Osteocyte (in vitro differentiated cells): ENCODE data around the gene DCDC1. TPM values are rescaled to one million over a fixed set of nuclear protein-coding genes. Genes with fewer than 3 reads are reported as not detected.
A peak's percentile ranks its signal among the peaks of the same experiment; 100 is the strongest.

ENCODE experiments used
- DNase-seq: peaks from one replicate; pipeline ENCODE4 v3.0.0; 2021; ENCODE audit warnings: mixed read lengths; ENCODE audit not compliant: unreplicated experiment; ENCODE audit errors: extremely low spot score
- H3K27ac Mint-ChIP-seq: one replicate; pipeline ENCODE4 v1.8.0; 2021; ENCODE audit warnings: mild to moderate bottlenecking, mixed read lengths; ENCODE audit not compliant: unreplicated experiment
- H3K27me3 Mint-ChIP-seq: one replicate; pipeline ENCODE4 v1.8.0; 2021; ENCODE audit warnings: mixed read lengths; ENCODE audit not compliant: unreplicated experiment
- H3K36me3 Mint-ChIP-seq: one replicate; pipeline ENCODE4 v1.8.0; 2021; ENCODE audit warnings: mixed read lengths; ENCODE audit not compliant: unreplicated experiment
- H3K4me1 Mint-ChIP-seq: one replicate; pipeline ENCODE4 v1.8.0; 2021; ENCODE audit warnings: mixed read lengths; ENCODE audit not compliant: unreplicated experiment
- H3K4me3 Mint-ChIP-seq: one replicate; pipeline ENCODE4 v1.8.0; 2021; ENCODE audit warnings: mild to moderate bottlenecking, moderate library complexity, mixed read lengths; ENCODE audit not compliant: unreplicated experiment
- H3K9me3 Mint-ChIP-seq: one replicate; pipeline ENCODE4 v1.8.0; 2021; ENCODE audit warnings: mixed read lengths; ENCODE audit not compliant: unreplicated experiment
- total RNA-seq: library from RNA; stranded (reverse); gene quantifications from 2 replicates; pipeline ENCODE4 v1.2.1, GENCODE V29; 2021
- TF ChIP-seq, protein P1 (sequence below): fragments of 200-600 bp; sonication (generic); IDR thresholded peaks from 2 replicates; pipeline ENCODE4 v1.5.0; 2021; ENCODE audit warnings: antibody characterized with exemption, mild to moderate bottlenecking, moderate library complexity

Gene DCDC1
- total RNA-seq, 1 donor from 2014 or later = not detected

DNA sequence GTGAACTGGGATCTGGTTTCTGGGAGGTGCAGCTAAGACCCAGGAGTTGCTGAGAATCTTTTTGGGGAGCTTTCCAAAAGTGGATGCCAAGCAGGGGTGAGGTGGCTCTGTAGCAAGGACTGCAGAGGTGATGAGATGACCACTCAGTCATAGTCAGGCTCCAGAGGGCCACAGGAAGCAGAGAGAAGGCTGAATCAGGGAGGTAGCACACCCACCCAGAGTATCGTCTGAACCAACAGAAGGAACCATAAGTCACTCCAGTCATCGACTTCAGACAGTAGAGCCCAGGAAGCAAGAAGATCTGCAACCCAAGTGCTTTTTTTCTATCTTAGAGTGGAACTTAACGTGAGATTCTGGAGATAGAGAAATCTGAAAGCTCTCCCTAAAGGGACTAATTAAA, 447.7 kb downstream of the DCDC1 start:
- Mint-ChIP-seq H3K9me3 (no peaks in the 10 kb centered on the region), H3K27ac (no peak overlapping the region), H3K27me3 (peaks cover 33% of the 10 kb centered on the region), H3K36me3 (no peaks in the 10 kb centered on the region), H3K4me3 (no peak overlapping the region), H3K4me1 (no peaks in the 10 kb centered on the region)
- TF ChIP-seq, protein P1, sequence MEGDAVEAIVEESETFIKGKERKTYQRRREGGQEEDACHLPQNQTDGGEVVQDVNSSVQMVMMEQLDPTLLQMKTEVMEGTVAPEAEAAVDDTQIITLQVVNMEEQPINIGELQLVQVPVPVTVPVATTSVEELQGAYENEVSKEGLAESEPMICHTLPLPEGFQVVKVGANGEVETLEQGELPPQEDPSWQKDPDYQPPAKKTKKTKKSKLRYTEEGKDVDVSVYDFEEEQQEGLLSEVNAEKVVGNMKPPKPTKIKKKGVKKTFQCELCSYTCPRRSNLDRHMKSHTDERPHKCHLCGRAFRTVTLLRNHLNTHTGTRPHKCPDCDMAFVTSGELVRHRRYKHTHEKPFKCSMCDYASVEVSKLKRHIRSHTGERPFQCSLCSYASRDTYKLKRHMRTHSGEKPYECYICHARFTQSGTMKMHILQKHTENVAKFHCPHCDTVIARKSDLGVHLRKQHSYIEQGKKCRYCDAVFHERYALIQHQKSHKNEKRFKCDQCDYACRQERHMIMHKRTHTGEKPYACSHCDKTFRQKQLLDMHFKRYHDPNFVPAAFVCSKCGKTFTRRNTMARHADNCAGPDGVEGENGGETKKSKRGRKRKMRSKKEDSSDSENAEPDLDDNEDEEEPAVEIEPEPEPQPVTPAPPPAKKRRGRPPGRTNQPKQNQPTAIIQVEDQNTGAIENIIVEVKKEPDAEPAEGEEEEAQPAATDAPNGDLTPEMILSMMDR = no peak
- no peak for DNase-seq

DNA sequence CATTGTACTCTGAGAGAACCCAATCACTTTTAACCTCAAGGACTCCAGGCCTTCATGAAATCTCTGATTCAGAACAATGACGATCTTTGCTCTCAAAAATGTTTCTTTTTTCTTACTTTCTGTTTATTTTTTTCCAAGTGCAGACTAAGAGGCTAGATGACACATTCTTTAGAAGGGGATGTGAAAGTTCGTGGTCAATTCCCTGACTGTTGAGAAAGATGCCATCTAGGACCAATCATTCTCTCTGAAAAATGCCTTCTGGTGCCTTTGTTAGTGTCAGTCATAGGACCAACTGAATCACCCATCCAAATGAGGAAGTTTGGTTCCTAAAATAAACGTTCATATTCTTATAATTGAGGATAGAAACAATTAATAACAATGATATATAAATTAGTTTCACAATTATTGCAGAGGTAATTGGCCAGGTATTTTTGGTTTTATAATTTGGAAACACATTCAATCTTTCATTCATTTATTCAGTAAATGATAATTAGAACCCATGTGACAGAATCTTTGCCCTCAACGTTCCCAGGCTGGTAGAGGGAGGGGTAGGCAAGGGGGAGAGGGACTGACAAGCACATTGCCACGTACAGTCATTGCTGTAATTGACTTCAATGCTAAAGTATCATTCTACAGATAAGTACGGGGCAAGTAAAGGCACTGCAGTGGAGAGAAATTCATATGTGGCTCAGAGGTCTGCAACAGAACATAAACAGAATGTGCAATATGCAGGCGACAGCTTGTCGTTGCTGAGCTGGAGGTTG, 450.0 kb downstream of the DCDC1 start:
- no peaks in the 10 kb centered on the region for H3K36me3 Mint-ChIP-seq
- no peak overlapping the region for H3K27ac Mint-ChIP-seq
- no peak overlapping the region for H3K4me3 Mint-ChIP-seq
- TF ChIP-seq, protein P1 = no peak
- no peaks in the 10 kb centered on the region for H3K9me3 Mint-ChIP-seq
- no peaks in the 10 kb centered on the region for H3K4me1 Mint-ChIP-seq
- H3K27me3 Mint-ChIP-seq = peaks cover 43% of the 10 kb centered on the region
- DNase-seq = no peak

DNA sequence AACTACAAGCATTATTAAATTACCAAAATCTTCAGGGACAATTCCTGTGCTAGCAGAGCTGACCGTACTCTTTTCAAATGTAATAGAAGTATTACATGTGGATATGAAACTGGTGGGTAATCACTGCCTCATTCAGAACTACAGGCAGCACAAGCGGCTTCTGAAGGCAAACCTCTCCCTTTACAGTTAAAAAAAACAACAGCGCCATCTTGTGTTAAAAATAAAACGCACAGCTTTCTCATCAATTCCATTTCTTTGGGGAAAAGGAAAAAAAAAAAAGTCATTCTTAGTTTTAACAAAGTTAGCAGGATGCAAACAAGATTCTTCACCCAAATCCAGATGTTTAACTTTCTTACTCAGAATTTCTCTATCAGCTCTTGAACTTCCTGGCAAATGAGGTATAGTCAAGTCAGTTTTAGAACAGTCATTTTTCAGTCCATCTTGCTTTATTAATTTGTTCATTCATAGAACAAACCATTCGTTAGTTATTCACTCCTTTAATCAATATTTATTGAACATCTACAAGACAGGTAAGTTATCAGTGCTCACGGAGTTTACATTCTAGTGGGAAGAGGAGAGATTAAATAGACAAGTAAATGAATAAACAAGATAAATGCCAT, 451.6 kb downstream of the DCDC1 start:
- no peak overlapping the region for H3K4me3 Mint-ChIP-seq
- TF ChIP-seq, protein P1 = peak; percentile 77
- H3K27me3 Mint-ChIP-seq = peaks cover 42% of the 10 kb centered on the region
- no peaks in the 10 kb centered on the region for H3K9me3 Mint-ChIP-seq
- no peak overlapping the region for H3K27ac Mint-ChIP-seq
- H3K36me3 Mint-ChIP-seq = no peaks in the 10 kb centered on the region
- H3K4me1 Mint-ChIP-seq = no peaks in the 10 kb centered on the region
- no peak for DNase-seq

DNA sequence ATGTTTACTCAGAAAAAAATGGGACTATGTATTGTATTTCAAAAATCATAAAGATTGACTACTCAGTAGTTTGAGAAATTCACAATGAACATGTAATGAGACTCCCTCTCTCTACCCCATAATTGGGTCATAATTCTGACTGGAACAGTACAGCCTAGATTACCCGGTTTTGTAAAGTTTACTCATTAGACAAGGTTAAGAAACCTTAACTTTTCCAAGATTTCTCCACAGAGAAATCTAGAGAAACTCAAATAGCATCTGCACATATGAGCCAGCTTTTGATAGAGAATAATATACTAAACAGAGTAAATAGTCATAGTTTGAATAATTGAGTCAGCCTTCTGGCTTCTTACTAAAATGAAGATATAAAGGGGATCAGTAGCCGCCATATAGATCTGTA, 452.3 kb downstream of the DCDC1 start:
- no peak overlapping the region for H3K4me3 Mint-ChIP-seq
- TF ChIP-seq, protein P1 = no peak
- H3K27ac Mint-ChIP-seq = no peak overlapping the region
- peaks cover 41% of the 10 kb centered on the region for H3K27me3 Mint-ChIP-seq
- H3K36me3 Mint-ChIP-seq = no peaks in the 10 kb centered on the region
- H3K4me1 Mint-ChIP-seq = no peaks in the 10 kb centered on the region
- DNase-seq = no peak
- no peaks in the 10 kb centered on the region for H3K9me3 Mint-ChIP-seq

DNA sequence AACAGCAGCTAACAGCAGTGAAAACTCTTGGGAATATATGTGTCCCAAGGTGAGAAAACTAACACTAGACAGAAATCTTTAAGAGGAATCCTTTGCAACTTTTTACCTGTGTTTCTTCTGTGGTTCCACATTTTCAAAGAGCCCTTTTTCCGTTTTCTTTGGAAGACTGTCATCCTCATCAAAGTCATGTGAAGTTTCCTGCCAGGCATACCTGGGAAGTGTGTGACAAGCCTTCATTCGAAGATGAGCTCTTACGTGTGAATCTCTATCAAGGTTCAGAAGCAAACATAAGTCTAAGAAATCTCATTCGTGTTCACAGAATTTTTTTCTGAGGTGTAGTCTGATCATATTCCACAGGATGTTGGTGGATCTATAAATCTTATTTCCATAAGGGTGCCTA, 452.8 kb downstream of the DCDC1 start:
- Mint-ChIP-seq H3K36me3 (no peaks in the 10 kb centered on the region), H3K27ac (no peak overlapping the region), H3K4me3 (no peak overlapping the region), H3K27me3 (peaks cover 37% of the 10 kb centered on the region), H3K4me1 (no peaks in the 10 kb centered on the region), H3K9me3 (no peaks in the 10 kb centered on the region)
- TF ChIP-seq, protein P1 = no peak
- no peak for DNase-seq
